ENCODE data around the gene PTPRM. TPM values are rescaled to one million over a fixed set of nuclear protein-coding genes. Genes with fewer than 3 reads are reported as not detected.
"Not testable (repeated sequence)": the region's sequence is repeated elsewhere in the genome, so short reads cannot be mapped to it uniquely, and the experiment has no call there.

The PTPRM gene
- polyA plus RNA-seq, 1 experiment: 81.1 TPM

DNA sequence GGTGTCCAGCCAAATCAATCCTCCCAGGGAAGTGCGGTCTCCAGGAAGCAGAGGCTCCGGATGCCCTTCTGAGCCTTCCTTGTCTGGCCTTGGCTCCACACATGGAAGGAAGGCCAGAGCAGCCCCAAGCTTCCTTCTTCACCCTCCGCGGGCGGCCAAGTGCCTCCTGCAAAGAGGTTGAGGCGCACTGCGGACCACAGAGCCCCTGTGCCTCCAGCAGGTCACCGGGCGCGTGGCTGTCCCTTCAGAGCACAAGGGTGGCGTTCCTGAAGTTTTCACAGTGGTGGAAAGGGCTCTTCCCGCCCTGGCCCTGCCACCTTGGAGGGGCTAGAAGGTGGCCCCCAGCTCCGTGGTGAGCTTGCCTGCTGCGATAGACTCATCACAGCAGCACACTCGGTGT, 866.2 kb downstream of the PTPRM start:
- TF ChIP-seq, protein P1, sequence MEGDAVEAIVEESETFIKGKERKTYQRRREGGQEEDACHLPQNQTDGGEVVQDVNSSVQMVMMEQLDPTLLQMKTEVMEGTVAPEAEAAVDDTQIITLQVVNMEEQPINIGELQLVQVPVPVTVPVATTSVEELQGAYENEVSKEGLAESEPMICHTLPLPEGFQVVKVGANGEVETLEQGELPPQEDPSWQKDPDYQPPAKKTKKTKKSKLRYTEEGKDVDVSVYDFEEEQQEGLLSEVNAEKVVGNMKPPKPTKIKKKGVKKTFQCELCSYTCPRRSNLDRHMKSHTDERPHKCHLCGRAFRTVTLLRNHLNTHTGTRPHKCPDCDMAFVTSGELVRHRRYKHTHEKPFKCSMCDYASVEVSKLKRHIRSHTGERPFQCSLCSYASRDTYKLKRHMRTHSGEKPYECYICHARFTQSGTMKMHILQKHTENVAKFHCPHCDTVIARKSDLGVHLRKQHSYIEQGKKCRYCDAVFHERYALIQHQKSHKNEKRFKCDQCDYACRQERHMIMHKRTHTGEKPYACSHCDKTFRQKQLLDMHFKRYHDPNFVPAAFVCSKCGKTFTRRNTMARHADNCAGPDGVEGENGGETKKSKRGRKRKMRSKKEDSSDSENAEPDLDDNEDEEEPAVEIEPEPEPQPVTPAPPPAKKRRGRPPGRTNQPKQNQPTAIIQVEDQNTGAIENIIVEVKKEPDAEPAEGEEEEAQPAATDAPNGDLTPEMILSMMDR (IDR thresholded peaks at IDR 0.05; ENCODE audit: low read depth, low read length): no peak
- no peak for DNase-seq (ENCODE audit: low read depth, low spot score)
- POLR2A ChIA-PET: no interaction called here
- no peaks in the 10 kb centered on the region; the same call in 1 of the 2 replicates for H3K9me3 ChIP-seq (ENCODE audit: control insufficient read depth, insufficient read depth, low read length)
- CTCF ChIA-PET: no interaction called here
- peaks cover 16% of the 10 kb centered on the region for H3K27me3 ChIP-seq (ENCODE audit: control insufficient read depth, insufficient read depth, low read length)
- no peak overlapping the region for H3K27ac ChIP-seq (ENCODE audit: low read depth, low read length)
- H3K4me3 ChIP-seq (ENCODE audit: low read depth, low read length): no peak overlapping the region

DNA sequence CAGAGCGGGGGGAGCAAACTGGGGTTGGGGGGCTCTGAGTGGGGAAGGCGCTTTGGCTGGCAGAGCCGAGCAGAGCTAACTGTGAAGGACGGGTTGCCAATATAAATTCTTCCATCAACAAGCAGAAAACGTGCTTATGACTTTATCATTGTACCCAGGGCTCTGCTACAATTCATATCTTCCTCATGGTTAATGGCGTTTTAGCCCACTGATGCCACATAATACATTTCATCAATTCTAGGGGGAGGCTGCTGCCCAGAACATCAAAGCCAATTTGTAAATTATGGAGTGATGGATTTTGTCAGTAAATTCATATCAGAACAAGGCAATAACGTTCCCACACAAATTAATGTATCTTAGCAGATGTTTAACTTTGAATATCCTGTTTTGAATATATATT, 866.7 kb downstream of the PTPRM start:
- H3K27ac ChIP-seq (ENCODE audit: low read depth, low read length): no peak overlapping the region
- TF ChIP-seq, protein P1 (IDR thresholded peaks at IDR 0.05; ENCODE audit: low read depth, low read length): no peak
- CTCF ChIA-PET: no interaction called here

DNA sequence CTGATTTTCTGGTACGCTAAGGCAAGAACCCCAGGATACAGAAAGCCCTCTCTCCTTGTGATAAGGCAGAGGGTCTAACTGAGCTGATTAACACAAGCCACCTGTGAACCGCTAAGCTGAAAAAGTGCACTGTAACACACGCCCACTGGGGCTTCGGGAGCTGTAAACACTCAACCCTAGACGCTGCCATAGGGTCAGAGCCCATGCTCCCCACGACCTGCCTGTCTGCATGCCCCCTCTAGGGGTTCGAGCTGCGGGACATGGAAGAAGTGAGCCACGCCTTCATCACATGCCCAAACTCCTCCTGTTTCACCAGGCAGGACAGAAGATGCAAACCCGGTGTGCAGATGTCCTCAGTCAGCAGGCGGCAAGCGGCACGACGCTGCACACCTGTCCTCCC, 868.3 kb downstream of the PTPRM start:
- DNase-seq (ENCODE audit: low read depth, low spot score): no peak
- H3K9me3 ChIP-seq (ENCODE audit: control insufficient read depth, insufficient read depth, low read length): peaks cover 6% of the 10 kb centered on the region; the same call in 1 of the 2 replicates
- H3K27me3 ChIP-seq (ENCODE audit: control insufficient read depth, insufficient read depth, low read length): peaks cover 16% of the 10 kb centered on the region
- TF ChIP-seq, protein P1 (IDR thresholded peaks at IDR 0.05; ENCODE audit: low read depth, low read length): no peak
- H3K4me3 ChIP-seq (ENCODE audit: low read depth, low read length): no peak overlapping the region
- POLR2A ChIA-PET: no interaction called here
- CTCF ChIA-PET: no interaction called here
- H3K27ac ChIP-seq (ENCODE audit: low read depth, low read length): no peak overlapping the region

More for the DNA sequence above, 866.7 kb downstream of the PTPRM start:
- no peak overlapping the region for H3K4me3 ChIP-seq (ENCODE audit: low read depth, low read length)
- no peaks in the 10 kb centered on the region; the same call in 1 of the 2 replicates for H3K9me3 ChIP-seq (ENCODE audit: control insufficient read depth, insufficient read depth, low read length)
- DNase-seq (ENCODE audit: low read depth, low spot score): no peak
- POLR2A ChIA-PET: no interaction called here
- H3K27me3 ChIP-seq (ENCODE audit: control insufficient read depth, insufficient read depth, low read length): peaks cover 16% of the 10 kb centered on the region

- Histone ChIP-seq H3K4me3 (ENCODE audit: low read depth, low read length) (no peak overlapping the region), H3K27ac (ENCODE audit: low read depth, low read length) (no peak overlapping the region), H3K27me3 (ENCODE audit: control insufficient read depth, insufficient read depth, low read length) (peaks cover 10% of the 10 kb centered on the region), H3K9me3 (ENCODE audit: control insufficient read depth, insufficient read depth, low read length) (peaks cover 6% of the 10 kb centered on the region; the same call in 1 of the 2 replicates)
- TF ChIP-seq, protein P1 (IDR thresholded peaks at IDR 0.05; ENCODE audit: low read depth, low read length): no peak
- POLR2A ChIA-PET: no interaction called here
- CTCF ChIA-PET: no interaction called here
- no peak for DNase-seq (ENCODE audit: low read depth, low spot score)
These were observed 871.9 kb downstream of the PTPRM start for GRCh38 chr18:8439055-8439454.

DNA sequence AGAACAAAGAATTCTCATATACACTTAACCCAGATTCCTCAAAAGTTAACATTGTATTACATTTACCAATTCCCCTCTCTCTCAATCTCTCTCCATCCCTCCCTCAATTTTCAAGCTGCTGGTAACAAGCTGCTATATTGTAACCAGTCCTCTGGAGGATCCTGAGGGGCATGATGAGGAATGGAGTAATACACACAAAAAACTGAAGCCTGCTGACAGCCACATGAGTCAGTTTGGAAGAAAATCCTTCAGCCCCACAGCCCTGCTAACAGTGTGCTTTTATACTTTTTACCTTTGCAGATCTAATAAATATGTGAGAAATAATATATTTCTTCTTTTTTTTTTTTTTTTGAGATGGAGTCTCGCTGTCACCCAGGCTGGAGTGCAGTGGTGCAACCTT, 876.4 kb downstream of the PTPRM start:
- Histone ChIP-seq H3K27me3 (ENCODE audit: control insufficient read depth, insufficient read depth, low read length) (no peaks in the 10 kb centered on the region), H3K4me3 (ENCODE audit: low read depth, low read length) (no peak overlapping the region), H3K9me3 (ENCODE audit: control insufficient read depth, insufficient read depth, low read length) (peaks cover 6% of the 10 kb centered on the region; the same call in 1 of the 2 replicates), H3K27ac (ENCODE audit: low read depth, low read length) (no peak overlapping the region)
- CTCF ChIA-PET: no interaction called here
- TF ChIP-seq, protein P1 (IDR thresholded peaks at IDR 0.05; ENCODE audit: low read depth, low read length): no peak
- DNase-seq (ENCODE audit: low read depth, low spot score): no peak
- POLR2A ChIA-PET: no interaction called here

DNA sequence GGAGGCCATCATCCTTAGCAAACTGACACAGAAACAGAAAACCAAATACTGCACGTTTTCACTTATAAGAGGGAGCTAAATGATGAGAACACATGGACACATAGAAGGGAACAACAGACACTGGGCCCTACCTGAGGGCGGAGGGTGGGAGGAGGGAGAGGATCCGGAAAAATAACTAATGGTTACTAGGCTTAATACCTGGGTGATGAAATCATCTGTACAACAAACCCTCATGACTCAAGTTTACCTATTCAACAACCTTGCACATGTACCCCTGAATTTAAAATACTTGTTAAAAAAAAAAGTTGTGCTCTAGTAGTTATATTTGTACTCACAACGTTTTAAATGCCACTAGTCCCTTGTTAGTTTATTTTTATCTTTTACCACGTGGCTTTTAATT, 879.8 kb downstream of the PTPRM start:
- H3K27me3 ChIP-seq (ENCODE audit: control insufficient read depth, insufficient read depth, low read length); CTCF ChIA-PET; H3K9me3 ChIP-seq (ENCODE audit: control insufficient read depth, insufficient read depth, low read length); H3K27ac ChIP-seq (ENCODE audit: low read depth, low read length); H3K4me3 ChIP-seq (ENCODE audit: low read depth, low read length); POLR2A ChIA-PET; DNase-seq (ENCODE audit: low read depth, low spot score): not testable (repeated sequence)
